GM12801 (cell line): ENCODE data around the gene TENT5D.

Source experiments
- TF ChIP-seq, protein P1 (sequence below): IDR thresholded peaks from one replicate; pipeline ENCODE4 v1.5.1; 2011; ENCODE audit warnings: control low read depth; ENCODE audit not compliant: insufficient read length; ENCODE audit errors: extremely low read depth

The TENT5D gene

DNA sequence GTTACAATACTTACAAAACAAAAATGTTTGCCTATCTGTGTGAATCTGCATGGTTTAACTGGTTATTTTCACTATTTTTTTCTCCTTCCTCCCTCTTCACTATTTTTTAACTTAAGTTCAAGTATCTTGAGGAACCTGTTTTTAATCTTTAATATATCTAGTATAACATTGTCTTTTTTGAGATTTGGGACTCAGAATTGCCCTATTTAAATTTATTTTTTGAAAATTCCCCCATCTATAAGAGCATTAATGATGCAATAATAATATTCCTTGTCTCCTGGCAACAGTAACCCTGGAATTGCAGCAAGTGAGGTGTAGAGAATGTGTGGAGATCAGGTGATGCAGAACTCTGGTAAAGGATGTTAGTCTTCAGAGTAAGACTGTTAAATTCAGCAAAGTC is at the start of gene TENT5D:
TENT5D (plus strand) TSS at position 301 of the 400 bp plus-strand sequence. CDS start 22,093 bp downstream, outside the sequence.
- TF ChIP-seq, protein P1, sequence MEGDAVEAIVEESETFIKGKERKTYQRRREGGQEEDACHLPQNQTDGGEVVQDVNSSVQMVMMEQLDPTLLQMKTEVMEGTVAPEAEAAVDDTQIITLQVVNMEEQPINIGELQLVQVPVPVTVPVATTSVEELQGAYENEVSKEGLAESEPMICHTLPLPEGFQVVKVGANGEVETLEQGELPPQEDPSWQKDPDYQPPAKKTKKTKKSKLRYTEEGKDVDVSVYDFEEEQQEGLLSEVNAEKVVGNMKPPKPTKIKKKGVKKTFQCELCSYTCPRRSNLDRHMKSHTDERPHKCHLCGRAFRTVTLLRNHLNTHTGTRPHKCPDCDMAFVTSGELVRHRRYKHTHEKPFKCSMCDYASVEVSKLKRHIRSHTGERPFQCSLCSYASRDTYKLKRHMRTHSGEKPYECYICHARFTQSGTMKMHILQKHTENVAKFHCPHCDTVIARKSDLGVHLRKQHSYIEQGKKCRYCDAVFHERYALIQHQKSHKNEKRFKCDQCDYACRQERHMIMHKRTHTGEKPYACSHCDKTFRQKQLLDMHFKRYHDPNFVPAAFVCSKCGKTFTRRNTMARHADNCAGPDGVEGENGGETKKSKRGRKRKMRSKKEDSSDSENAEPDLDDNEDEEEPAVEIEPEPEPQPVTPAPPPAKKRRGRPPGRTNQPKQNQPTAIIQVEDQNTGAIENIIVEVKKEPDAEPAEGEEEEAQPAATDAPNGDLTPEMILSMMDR = no peak

DNA sequence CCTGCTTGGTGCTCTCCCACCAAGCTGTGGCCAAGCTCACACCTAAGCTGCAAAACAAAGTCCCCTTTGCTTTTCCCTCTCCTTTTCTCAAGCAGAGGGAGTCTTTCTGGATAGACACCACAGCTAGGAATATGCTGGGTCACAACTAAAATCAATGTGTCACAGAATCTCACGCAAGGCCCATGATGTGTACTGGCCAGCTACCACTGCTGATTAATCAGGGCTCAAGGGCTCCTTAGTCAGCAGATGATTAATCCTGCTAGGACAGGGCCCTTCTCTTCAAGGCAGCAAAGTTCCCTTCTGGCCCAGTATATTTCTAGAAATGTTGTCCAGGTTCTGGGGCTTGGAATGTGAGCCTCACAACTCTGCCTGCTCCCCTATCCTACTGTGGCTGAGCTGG is 32.0 kb upstream of the TENT5D start:
- TF ChIP-seq, protein P1 = no peak

DNA sequence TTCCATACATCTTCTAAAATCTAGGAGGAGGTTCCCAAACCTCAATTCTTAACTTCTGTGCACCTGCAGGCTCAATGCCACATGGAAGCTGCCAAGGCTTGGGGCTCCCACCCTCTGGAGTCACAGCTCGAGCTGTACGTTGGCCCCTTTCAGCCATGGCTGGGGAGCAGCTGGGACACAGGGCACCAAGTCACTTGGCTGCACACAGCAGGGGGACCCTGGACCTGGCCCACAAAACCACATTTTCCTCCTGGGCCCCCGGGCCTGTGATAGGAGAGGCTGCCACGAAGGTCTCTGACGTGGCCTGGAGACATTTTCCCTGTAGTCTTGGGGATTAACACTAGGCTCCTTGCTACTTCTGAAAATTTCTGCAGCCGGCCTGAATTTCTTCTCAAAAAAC is 8.2 kb upstream of the TENT5D start:
- TF ChIP-seq, protein P1 = no peak

DNA sequence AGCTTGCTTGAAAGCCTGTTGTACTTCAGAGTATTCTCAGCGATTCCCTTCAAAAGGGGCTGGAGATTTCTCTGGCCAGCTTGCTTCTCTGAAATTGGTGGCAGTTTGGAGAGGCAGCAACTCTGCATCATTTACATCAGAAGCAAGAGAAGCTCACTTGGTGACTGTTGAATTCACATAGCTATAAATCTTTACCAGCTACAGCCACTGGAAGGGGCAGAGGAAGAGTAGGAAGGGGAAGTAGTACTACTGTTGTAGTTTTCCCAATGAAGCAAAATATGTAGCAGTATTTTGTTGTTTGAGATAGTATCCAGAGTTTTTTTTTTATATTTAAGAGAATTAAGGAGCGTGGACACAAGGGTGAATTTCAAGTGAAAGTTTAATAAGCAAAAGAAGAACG is 2.8 kb downstream of the TENT5D start:
- TF ChIP-seq, protein P1 = no peak

DNA sequence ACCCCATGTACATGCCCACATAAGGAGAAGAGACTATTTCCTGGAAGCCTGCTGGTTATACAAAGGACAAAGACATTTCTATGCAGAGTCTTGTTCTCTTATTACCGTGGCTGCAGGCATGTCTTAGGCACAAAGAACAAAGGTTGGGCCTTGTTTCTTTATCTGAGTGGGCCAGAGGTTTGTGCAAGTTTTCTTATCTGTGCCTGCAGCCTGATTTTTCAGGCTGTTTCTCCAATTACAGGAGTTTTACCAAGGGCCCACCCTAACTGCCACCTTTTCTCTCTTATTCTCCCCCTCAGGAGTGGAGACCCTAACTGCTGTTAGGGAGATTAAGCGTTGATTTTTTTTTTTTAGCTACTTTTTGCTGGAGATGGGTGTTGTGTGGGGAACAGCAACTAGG is 3.5 kb downstream of the TENT5D start:
- TF ChIP-seq, protein P1 = no peak

DNA sequence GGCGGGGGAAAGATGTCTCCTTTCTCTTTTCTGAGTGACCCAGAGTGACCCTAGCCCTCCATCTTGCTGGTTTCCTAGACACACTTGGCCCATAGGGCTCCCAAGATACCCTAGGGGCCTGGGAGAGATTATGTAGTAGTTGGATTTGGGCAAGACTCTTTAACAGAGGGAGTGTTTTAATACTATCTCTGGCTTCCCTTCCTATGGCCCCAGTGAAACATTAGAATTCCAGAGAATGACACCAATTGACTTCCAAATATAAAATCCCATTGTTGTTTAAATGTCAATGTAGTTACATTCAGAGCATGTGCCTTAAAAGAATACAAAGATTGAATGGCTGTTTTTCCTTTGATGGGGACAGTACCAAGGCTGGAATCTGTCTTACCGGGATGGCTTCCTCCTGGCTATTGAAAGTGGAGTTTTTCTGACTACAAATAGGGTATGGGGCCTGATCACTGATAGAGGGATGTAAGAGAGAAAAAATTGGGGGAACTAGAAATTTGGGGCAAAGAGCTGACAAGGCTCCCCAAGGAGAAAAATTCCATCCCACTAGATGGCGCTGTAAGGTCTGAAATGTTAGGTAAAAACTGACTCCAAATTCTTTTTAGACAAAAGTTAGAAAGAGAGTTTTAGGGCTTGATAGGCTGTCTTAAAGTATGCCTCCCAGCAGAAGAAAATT is 10.7 kb downstream of the TENT5D start:
- TF ChIP-seq, protein P1 = no peak

DNA sequence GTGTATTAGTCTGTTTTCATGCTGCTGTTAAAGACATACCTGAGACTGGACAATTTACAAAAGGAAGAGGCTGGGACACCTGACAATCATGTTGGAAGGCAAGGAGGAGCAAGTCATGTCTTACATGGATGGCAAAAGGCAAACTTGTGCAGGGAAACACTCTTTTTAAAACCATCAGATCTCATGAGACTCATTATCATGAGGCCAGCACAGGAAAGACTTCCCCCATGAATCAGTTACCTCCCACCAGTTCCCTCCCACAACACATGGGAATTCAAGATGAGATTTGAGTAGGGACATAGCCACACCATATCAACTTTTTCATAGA is 11.2 kb downstream of the TENT5D start:
- TF ChIP-seq, protein P1 = no peak
